NCI-H748 treated with DMSO at 0.1 percent for 48 hours (cell line): ENCODE measurements around the gene EIF2S2.
A peak's percentile ranks its signal among the peaks of the same experiment; 100 is the strongest.

Experiments
- DNase-seq: peaks from one replicate; lab custom pipeline; 2025; lab: John Stamatoyannopoulos, UW

The EIF2S2 gene

DNA sequence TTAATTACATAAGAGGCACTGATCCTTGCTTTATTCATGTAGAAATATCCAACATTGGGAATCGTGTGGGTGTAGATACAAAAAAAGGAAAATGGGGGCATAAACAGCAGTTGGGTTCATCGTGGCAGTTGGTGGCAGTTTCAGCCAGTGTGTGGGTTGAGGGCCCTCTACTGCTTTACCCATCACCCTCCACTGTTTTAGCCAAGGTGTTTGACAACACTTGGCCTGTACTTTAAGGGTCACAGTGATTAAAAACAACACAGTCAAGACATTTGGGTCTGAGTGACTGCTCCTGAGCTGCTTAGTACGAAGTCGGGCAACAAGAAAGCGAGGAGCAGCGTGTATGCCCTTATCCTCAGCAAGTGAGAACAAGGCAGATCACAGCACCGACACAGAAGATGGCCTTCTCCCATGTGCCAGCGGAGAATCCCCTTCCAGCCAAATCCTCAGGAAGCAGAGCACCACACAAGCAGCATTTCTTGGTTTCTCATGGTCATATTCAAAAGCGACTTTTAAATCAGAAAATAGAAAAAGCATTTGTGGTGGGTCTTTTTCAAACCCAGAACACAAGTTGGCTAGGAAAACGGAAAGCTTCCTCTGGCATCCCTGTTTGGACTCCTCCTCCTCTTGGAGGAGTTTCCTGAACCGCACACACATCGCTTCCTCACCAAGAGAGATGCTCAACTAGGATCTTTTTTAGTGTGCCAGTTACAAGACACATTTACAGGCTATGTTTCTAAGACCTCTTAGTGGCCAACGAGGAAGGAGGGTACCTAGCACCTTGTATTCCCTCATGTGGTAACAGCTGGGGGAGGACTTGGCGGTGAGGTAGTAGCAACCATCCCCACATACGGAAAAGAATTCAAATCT, 23.5 kb downstream of the EIF2S2 start:
- no peak for DNase-seq

DNA sequence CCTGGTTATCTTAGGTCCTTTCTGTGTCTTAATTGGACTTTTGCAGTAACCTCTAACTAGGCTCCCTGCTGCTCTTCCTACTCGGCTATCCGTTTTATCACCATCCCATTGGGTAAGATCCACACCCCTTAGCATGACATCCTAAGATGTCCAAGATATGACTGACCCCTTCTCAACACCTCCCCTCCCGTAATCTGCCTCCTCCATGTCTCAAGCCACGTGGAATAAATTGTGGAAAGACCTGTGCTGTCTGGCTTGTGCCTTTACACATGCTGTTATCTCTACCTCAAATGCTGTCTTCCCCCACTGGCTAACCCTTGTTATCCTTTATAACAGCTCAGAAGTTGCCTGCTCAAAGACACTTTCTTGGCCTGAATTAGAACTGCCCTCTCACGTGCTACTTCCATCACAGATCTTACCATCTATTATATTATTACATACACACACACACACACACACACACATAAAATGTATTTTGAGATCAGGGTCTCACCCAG, 26.5 kb downstream of the EIF2S2 start:
- DNase-seq, result no peak

DNA sequence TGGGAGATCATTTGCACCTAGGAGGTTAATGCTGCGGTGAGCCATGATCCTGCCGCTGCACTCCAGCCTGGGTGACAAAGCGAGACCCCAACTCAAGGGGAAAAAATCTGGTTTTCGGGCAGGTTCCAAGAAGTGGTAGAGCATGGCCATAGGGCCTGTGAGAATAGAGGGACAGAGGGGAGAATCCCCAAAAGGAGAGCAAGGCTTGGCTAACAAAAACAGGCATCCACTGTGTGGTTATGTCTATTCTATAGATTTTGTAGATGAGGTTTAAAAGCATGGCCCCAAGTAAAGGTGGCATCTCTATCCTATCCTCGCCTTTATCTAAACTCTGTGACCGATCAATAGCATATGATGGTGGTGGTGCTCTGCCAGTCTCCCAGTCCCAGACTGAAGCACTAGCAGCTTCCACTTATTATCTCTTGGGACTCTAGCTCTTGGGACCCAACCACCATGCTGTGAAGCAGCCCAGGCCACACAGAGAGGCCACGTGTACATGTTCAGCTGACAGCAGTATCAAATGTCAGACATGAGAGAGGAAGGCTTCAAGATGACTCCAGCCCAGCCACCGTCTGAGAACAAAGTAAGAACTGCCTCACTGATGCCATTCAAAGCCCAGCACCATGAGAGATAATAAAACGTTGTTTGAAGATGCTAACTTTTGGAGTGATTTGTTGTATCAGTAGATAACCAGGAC, 27.7 kb downstream of the EIF2S2 start:
- DNase-seq, result no peak

DNA sequence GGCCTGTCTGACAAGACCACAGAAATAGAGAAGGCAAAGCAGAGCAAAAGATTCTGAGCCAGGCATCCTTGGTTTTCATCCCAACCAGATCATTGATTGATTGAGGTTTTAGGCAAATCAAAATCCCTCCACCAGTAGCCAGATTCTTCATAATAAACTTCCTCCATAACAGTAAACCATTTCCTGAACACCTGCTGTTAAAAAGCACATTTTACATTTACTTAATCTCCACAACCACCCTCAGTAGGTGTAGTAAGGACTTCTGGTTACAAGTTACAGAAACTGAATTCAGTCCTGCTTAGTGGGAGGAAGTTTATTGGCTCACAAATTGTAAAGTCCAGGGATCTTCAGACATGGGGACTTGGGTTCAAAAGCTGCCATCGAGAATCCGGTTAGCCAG, 28.3 kb downstream of the EIF2S2 start:
- DNase-seq, result no peak

DNA sequence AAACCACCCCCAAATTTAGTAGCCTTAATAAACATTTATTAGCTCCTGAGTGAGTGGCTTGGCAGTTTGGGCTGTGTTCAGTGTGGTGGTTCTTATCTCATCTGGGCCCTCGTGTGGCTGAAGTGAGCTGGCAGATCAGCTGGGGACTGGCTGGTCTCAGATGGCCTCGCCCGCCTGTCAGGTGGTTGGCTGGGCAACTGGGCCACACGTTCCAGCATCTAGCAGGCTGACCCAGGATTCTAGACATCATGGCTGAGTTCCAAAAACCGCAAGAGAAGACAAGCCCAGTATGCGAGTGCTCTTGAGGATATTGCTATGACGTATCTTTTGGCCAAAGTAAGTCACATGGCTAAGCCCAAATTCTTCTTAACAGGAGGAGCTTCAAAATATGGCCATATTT, 28.9 kb downstream of the EIF2S2 start:
- DNase-seq, result no peak

DNA sequence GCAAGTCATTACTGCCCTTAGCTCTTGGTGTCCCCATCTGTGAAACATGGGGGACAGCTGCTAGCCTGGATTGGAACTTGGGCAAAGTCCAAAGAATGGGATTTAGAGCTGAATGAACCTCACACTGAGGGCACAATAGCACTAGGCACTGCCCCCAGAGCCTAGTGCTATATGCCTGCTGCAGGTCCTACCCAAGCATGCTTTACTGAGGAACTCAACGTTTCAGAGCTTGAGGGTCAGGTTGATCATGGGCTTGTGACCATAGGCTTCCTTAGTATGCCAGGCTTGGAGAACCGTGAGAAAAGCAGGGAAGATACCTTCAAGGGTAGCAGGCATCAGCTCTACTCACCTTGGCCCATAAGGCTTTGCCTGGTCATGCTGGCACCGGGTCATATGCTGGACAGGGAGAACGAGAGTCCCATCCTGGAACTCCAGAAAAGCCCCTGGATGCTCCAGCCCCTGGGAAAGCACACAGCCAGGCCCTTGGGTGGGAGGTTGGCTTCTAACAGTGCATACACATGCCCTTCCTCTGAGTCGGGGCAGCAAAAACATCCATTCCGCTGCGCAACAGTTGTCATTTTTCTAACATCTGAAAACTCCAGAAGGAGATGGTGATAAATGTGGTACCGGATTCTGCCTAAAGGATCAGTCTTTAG, 29.7 kb downstream of the EIF2S2 start:
- no peak for DNase-seq

DNA sequence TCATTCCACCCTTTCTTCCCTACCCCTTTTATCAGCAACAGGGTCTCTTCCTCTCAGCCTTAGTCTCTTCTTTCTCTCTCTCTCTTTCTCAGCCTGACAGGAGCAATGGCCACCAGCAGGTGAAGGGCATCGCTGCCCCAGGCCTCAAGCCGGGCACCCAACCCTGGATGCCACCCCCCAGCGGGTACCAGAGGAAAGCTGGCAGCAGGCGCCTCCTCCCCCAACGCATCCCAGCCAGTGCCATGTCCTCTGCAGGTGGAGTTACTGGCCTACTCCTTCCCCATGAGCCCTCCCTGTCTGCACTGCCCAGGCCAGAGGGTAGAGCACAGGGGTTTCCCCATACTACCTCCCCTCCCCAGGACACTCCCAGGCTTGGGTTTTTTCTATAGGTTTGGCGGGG, 32.2 kb downstream of the EIF2S2 start:
- DNase-seq, result no peak

DNA sequence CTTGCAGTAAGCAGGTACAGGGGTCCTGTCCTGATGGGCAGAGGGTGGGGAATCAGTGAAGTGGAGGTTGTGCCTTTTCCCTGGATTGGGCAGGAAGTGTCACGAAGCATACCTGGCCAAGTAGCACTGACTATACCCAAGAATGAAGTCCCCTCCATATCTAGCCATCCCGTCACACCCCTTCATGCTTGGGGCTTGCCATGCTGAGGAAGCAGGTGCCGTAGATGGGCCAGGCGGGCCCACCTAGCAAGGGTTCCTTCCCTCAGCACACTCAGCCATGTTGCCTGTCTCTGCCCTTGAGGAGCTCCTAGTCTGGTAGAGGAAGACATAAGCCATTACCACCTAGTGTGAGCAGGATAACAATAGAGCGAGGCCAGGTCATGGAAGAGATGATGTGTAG, 33.5 kb downstream of the EIF2S2 start:
- no peak for DNase-seq

DNA sequence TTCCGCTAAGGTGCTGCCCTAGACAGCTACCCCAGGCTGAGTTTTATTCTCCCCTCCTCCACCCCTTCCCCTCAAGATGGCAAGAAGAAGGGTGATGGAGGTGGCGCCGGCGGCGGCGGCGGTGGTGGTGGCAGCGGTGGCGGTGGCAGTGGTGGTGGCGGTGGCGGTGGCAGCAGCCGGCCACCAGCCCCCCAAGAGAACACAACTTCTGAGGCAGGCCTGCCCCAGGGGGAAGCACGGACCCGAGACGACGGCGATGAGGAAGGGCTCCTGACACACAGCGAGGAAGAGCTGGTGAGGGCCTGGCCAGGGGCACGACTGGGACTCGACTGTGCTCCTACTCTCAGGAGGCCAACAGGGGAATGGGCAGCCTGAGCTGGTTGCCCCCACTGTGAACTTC, 35.1 kb downstream of the EIF2S2 start:
- DNase-seq, result no peak

DNA sequence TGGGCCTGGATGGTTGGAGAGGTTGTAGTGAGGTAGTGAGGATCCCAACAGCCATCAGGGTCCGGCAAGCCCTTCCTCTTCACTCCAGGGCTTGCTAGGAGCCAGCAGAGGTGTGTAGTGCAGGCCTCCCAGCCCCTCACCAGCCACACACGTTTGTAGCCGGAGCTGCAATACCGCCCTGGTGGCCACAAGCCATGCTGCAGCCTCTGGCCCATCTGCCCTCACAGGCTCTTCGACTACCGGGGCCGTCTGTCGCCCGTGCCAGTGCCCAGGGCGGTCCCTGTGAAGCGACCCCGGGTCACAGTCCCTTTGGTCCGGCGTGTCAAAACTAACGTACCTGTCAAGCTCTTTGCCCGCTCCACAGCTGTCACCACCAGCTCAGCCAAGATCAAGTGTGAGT, 36.4 kb downstream of the EIF2S2 start:
- no peak for DNase-seq

DNA sequence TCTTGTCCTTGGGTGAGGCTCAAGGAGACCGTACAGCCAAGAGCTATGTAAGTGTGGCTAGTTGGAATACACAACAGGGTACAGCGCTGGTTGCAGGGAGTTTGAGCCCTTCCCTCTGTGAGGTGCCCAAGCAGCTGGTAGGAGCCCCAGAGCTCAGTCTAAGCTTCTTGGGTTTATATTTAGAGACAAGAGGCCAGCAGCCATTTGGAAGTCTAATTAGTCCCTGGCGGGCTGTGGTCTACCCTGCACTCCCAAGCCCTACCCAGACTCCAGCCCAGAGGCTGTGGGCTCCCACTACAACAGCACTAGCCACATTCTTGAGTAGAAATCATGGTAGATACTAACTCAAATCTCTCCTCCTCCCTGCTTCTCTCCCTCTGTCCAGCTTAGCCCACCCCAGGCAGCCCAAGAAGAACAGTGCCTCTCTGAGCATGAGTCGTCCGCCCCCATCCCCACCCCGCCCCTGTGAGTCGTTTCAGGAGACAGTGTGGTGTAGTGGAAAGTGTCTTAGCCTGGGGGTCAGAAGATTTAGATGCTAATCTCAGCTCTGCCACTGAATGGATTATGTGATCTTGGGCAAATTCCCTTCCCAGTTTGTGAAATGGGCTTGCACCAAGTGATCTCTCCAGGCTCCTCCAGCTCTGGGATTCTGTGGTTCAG, 37.8 kb downstream of the EIF2S2 start:
- no peak for DNase-seq

DNA sequence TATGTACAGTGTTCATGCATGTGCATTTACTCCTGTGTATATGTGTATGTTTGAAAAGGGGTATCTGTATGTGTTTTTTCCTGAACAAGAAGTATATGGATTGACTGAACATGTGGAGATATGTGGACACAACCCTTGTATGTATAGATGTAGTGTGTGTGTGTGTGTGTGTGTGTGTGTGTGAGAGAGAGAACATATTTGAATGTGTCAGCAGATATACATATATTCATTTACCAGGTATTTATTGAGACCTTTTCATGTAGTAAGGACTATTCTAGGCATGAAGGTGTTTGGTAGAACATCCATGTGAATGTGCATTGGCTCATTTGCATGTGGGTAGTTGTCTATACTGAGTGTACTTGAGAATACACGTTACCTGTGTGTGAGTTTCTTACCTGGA, 39.3 kb downstream of the EIF2S2 start:
- no peak for DNase-seq

DNA sequence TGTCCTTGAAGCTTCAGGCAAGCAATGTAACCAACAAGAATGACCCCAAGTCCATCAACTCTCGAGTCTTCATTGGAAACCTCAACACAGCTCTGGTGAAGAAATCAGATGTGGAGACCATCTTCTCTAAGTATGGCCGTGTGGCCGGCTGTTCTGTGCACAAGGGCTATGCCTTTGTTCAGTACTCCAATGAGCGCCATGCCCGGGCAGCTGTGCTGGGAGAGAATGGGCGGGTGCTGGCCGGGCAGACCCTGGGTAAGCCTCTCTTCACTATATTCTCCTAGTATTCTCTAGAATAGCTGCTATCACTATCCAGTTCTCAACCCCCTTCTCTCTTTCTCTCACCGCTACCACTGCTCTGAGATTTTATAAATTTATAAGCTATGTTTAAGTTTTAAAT, 40.0 kb downstream of the EIF2S2 start:
- DNase-seq, result no peak

DNA sequence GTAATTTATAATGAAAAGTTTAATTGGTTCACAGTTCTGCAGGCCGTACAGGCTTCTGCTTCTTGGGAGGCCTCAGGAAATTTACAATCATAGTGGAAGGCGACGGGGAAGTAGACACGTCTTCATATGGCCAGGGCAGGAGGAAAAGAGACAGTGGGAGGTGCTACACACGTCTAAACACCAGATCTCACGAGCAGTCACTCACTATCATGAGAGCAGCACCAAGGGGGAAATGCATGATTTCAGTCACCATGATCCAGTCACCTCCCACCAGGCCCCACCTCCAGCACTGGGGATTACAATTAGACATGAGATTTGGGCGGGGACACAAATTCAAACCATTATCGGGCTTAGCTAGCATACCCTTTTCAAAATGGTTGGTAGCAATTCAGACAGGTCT, 41.2 kb downstream of the EIF2S2 start:
- DNase-seq, result no peak

DNA sequence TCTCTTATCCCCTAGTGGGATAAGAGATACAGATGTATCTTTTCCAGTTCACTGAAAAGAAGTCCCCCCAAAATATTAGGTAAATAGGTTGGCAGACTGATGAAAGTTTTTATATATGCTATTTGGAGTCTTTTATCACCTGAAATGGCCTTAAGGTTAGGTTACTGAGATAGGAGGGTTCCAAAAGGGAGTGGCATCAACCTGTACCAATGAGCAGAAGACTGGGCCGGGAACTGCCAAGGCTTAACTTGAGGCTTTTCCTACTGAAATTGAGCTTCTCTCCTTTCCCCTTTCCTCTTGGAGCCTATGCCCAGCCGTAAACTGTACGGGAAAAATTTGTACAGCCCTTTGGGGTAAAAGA, 42.0 kb downstream of the EIF2S2 start:
- DNase-seq, result no peak

DNA sequence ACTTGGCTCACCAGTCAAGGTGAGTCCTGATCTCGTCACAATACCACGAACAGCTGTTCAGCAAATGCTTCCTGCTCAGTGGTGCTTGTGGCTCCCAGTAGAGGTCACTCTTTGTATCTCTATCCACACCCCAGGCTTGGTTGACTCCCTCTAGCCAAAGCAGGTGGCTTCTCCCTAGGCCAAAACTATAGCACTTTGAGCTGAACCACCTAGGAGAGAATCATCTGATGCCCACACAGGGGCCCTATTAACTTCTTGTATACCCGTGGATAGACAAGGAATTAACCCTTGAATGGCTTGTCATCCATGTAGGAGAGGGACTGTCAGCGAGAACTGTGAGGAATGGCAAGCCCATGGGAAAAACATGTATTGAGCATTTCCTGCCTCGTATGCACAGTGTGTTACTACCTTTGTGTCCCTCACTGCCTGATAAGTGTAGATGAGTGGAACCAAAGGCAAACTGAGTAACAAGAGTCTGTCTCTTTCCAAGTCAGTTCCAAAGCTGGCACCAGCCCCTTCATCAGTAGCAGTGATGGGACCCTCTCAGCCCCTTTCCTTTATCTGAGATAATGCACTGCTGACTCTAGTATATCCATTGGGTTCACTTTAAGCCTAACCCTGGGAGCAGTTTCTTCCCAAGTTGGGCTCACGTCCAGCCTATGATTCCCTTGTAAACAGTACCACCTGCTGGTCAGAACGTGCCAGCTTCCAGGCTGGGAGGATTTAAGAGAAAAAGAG, 42.5 kb downstream of the EIF2S2 start:
- DNase-seq, result peak; percentile 56

DNA sequence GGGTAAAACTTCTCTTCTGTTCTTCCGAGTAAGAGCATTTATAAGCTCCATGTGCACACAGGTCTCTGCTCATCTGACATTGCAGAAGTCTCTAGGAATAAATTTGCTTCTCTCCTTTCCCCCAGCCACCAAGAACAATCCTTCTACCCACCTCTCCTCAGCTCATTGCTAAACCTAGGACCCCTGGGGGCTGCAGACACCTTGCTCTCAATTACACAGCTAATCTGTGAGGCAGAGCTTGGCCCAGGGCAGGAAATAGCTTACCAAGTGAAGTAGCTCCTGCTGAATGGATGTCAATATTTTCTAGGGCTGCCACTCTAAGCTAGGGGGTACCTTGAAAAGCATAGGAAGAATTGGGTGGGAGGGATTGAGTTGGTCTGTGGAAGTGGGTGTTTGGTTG, 44.0 kb downstream of the EIF2S2 start:
- DNase-seq, result no peak

DNA sequence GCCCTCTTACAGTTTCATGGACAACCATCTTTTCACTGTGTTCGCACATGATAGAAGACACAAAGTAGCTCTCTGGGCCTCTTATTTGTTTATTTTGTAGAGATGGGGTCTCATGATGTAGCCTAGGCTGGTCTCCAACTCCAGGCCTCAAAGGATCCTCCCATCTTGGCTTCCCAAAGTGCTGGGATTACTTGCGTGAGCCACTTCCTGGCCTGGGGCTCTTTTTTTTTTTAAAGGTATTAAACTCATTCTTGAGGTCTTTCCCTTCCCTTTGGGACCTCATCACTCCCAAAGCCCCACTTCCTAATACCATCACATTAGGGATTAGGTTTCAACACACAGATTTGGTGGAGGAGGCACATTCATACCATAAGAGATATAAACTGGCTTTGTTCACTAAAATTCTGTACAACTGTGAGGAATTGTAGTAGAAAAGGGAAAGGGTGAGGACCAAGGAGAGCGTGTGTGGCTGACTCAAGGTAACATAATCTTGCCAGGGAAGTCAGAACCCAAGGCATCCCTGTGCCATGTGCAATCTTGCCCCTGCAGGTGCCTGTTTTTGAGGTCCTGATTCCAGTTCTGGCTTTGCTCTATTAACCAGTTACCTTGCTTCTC, 45.5 kb downstream of the EIF2S2 start:
- DNase-seq, result no peak

DNA sequence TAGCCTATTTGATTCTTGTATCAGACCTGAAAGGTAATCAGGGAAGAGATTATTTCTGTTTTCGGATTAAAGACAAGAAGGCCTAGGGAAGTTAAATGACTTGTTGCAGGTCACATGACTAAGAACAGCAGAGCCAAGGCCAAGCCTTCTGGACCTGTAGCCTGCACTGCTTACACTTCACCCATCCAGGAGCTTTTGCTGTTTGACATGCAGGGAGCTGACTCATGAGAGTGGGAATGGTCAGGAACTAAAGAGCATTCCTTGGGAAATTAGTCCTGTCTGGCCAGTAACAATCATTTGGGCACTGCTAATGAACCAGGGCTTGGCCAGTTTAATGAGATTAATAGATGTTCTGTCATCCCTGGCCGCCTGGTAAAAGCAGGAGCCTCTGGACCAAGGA, 46.8 kb downstream of the EIF2S2 start:
- DNase-seq, result no peak

DNA sequence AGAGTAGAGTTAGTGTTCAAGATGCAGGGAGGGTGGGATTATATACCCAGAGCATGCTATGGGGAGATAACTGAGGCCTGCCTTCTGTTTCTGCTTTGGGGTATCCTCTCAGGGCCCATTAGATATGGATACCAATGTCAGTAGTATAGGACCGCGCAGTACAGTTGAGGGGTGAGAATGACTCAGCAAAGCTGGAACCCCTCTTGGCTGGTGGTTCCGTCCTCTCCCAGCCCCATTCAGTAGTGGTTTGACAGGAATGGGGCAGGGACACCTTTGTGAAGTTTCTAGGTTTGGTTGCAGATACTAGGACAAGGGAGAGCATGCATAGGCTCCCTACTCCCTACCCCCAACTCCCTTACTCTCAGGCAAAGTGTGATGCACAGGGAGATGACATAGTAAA, 47.8 kb downstream of the EIF2S2 start:
- DNase-seq, result no peak
